ENCODE results near the gene VPS50. TPM values are rescaled to one million over a fixed set of nuclear protein-coding genes. Genes with fewer than 3 reads are reported as not detected.
A peak's percentile ranks its signal among the peaks of the same experiment; 100 is the strongest.
"Not testable (repeated sequence)": the region's sequence is repeated elsewhere in the genome, so short reads cannot be mapped to it uniquely, and the experiment has no call there.

VPS50 gene
- total RNA-seq, 1 donor = 45.8 TPM

- TF ChIP-seq, protein P1, sequence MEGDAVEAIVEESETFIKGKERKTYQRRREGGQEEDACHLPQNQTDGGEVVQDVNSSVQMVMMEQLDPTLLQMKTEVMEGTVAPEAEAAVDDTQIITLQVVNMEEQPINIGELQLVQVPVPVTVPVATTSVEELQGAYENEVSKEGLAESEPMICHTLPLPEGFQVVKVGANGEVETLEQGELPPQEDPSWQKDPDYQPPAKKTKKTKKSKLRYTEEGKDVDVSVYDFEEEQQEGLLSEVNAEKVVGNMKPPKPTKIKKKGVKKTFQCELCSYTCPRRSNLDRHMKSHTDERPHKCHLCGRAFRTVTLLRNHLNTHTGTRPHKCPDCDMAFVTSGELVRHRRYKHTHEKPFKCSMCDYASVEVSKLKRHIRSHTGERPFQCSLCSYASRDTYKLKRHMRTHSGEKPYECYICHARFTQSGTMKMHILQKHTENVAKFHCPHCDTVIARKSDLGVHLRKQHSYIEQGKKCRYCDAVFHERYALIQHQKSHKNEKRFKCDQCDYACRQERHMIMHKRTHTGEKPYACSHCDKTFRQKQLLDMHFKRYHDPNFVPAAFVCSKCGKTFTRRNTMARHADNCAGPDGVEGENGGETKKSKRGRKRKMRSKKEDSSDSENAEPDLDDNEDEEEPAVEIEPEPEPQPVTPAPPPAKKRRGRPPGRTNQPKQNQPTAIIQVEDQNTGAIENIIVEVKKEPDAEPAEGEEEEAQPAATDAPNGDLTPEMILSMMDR (IDR thresholded peaks at IDR 0.05; ENCODE audit: insufficient read depth, low read depth, low read length) = no peak
- no peak overlapping the region for H3K4me3 ChIP-seq (ENCODE audit: low read depth, low read length)
- DNase-seq (ENCODE audit: low read depth) = no peak
Measured at GRCh38 chr7:93367254-93367653, 135.1 kb downstream of the VPS50 start.

DNA sequence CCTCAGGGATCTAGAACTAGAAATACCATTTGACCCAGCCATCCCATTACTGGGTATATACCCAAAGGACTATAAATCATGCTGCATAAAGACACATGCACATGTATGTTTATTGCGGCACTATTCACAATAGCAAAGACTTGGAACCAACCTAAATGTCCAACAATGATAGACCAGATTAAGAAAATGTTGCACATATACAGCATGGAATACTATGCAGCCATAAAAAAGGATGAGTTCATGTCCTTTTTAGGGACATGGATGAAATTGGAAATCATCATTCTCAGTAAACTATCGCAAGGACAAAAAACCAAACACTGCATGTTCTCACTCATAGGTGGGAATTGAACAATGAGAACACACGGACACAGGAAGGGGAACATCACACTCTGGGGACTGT, 138.8 kb downstream of the VPS50 start:
- DNase-seq (ENCODE audit: low read depth); H3K4me3 ChIP-seq (ENCODE audit: low read depth, low read length): not testable (repeated sequence)

- DNase-seq (ENCODE audit: low read depth) = no peak
- TF ChIP-seq, protein P1 (IDR thresholded peaks at IDR 0.05; ENCODE audit: insufficient read depth, low read depth, low read length) = no peak
- H3K4me3 ChIP-seq (ENCODE audit: low read depth, low read length) = no peak overlapping the region
Measured at GRCh38 chr7:93373537-93373936, 141.4 kb downstream of the VPS50 start.

- peak; percentile 54 for DNase-seq (ENCODE audit: low read depth)
- TF ChIP-seq, protein P1 (IDR thresholded peaks at IDR 0.05; ENCODE audit: insufficient read depth, low read depth, low read length) = peak; percentile 95
- H3K4me3 ChIP-seq (ENCODE audit: low read depth, low read length) = no peak overlapping the region
Measured at GRCh38 chr7:93374345-93374940, 142.3 kb downstream of the VPS50 start.

- DNase-seq (ENCODE audit: low read depth) = no peak
- H3K4me3 ChIP-seq (ENCODE audit: low read depth, low read length) = no peak overlapping the region
- TF ChIP-seq, protein P1 (IDR thresholded peaks at IDR 0.05; ENCODE audit: insufficient read depth, low read depth, low read length) = no peak
Measured at GRCh38 chr7:93375603-93376002, 143.4 kb downstream of the VPS50 start.

DNA sequence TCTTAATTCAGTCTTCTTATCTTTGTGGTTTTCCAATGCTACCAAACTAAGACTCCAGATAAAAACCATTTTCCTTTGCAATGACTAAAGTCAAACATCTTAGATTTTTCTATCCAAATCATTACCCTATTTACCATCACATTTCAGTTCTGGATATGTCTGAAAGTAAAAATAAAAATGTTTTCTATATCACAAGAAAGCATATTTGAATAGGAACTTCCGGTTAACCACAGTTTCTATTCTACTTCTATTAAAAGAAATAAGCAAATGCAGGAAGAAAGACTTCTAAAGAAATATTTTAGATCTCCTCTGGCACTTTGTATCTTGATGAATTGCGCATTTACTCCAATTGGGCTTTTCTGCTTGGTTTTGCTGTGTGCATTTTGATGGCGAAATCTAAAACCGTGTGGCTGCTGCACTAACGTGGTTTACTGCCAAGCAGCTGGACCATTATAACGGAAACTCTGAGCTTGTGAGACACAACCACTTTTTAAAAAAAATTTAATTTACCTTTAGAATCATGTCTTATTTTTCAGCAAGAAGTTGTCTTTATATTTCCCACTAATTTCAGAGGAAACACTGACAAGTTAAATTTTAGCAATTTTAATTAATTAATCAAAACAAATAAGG, 146.1 kb downstream of the VPS50 start:
- TF ChIP-seq, protein P1 (IDR thresholded peaks at IDR 0.05; ENCODE audit: insufficient read depth, low read depth, low read length) = no peak
- no peak overlapping the region for H3K4me3 ChIP-seq (ENCODE audit: low read depth, low read length)
- DNase-seq (ENCODE audit: low read depth) = no peak

GRCh38 chr7:93382362-93382761, 150.2 kb downstream of the VPS50 start:
- TF ChIP-seq, protein P1 (IDR thresholded peaks at IDR 0.05; ENCODE audit: insufficient read depth, low read depth, low read length) = no peak
- DNase-seq (ENCODE audit: low read depth) = no peak
- no peak overlapping the region for H3K4me3 ChIP-seq (ENCODE audit: low read depth, low read length)
